ENCODE results near the gene LRRC61.

Gene LRRC61

DNA sequence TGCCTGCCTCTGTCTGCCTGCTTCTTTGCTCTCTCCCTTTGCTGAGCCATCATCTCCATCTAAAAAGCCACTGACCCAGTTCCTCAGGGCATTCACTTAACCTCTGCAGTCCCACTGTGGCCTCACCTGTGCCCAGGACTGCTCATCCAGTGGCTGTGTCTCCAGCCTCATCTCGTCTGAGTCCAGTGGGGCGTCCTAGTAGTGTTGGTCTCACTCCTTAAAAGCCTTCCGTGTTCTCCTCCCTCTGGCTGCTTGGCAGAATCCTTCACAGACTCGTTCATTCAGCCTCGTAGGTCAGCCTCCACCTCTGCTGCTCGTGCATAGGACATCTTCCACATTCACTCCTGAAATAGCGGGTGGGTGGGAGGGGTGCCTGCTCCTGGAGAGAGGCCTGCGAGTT lies 11.0 kb downstream of the LRRC61 start:
- TF ChIP-seq TAF1 (IDR thresholded peaks at IDR 0.05; ENCODE audit: low read depth) (no peak), MAX (IDR thresholded peaks at IDR 0.05) (no peak), ZBTB7A (IDR thresholded peaks at IDR 0.05; ENCODE audit: low read depth) (no peak), YY1 (IDR thresholded peaks at IDR 0.05; ENCODE audit: low read depth) (no peak), CREB1 (IDR thresholded peaks at IDR 0.05; ENCODE audit: low read depth) (no peak), REST (IDR thresholded peaks at IDR 0.05; ENCODE audit: low read depth) (no peak), CEBPB (IDR thresholded peaks at IDR 0.05) (no peak), TCF12 (IDR thresholded peaks at IDR 0.05; ENCODE audit: low read depth) (no peak)

DNA sequence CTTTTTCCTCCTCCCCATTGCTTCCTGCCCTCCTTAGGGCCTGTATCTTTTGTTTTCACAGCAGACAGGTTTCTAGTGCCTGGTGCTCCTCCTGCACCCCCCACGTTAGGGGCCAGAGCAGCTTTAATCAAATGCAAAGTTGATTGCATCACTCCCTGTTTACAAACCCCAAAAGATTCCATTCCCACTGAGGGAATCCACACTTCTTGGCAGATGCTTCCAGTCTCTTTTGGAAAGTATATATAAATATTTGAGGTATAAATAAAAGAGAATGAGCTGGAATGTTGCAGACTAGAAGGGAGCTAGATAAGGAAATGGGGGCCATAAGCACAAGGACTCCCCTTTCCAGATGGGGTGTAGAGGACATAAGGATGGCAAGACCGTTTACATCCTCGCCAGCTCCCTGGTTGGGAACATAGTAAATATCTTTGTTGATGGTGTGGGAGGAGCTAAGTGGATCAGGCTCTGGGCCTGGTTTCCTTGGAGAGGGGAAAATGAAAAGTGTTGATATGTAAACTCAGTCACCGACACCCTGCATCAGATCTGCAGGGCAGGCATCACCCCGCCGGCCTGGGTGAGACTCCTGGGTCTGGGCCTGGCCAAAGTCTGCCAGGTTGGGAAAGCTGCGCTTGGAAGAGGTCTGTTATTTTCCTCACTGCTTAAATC lies 12.1 kb downstream of the LRRC61 start:
- TF ChIP-seq CEBPB (IDR thresholded peaks at IDR 0.05) (no peak), NFIC (IDR thresholded peaks at IDR 0.05) (no peak), YY1 (IDR thresholded peaks at IDR 0.05; ENCODE audit: low read depth) (no peak), TAF1 (IDR thresholded peaks at IDR 0.05; ENCODE audit: low read depth) (no peak), MAX (IDR thresholded peaks at IDR 0.05) (no peak), CREB1 (IDR thresholded peaks at IDR 0.05; ENCODE audit: low read depth) (no peak), REST (IDR thresholded peaks at IDR 0.05; ENCODE audit: low read depth) (no peak), EGR1 (IDR thresholded peaks at IDR 0.05) (no peak), FOXM1 (IDR thresholded peaks at IDR 0.05; ENCODE audit: borderline replicate concordance, low read depth) (no peak), ZBTB7A (IDR thresholded peaks at IDR 0.05; ENCODE audit: low read depth) (no peak), TCF12 (IDR thresholded peaks at IDR 0.05; ENCODE audit: low read depth) (no peak), RAD21 (IDR thresholded peaks at IDR 0.05; ENCODE audit: low read depth) (no peak), TEAD4 (IDR thresholded peaks at IDR 0.05) (no peak)
- TF ChIP-seq, protein P1, sequence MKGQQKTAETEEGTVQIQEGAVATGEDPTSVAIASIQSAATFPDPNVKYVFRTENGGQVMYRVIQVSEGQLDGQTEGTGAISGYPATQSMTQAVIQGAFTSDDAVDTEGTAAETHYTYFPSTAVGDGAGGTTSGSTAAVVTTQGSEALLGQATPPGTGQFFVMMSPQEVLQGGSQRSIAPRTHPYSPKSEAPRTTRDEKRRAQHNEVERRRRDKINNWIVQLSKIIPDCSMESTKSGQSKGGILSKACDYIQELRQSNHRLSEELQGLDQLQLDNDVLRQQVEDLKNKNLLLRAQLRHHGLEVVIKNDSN (IDR thresholded peaks at IDR 0.05): no peak

DNA sequence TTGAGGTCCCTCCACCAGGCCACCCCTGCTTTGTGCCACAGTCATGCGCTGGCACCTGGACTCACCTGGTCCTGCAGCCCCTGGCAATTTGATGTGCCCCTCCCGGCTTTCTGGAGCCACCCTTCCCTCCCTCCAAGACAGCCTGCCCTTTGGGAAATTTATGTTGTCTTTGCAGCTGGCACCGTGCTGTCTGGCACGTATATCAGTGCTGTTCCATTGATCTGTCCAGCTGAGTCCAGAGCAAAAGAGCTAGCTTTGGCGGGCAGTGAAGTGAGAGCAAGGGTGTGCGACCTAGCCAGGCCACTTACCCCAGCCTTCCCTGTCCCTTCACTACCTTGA lies 12.6 kb downstream of the LRRC61 start:
- TF ChIP-seq, protein P1 (IDR thresholded peaks at IDR 0.05): no peak
- no peak for TF ChIP-seq YY1 (IDR thresholded peaks at IDR 0.05; ENCODE audit: low read depth)

DNA sequence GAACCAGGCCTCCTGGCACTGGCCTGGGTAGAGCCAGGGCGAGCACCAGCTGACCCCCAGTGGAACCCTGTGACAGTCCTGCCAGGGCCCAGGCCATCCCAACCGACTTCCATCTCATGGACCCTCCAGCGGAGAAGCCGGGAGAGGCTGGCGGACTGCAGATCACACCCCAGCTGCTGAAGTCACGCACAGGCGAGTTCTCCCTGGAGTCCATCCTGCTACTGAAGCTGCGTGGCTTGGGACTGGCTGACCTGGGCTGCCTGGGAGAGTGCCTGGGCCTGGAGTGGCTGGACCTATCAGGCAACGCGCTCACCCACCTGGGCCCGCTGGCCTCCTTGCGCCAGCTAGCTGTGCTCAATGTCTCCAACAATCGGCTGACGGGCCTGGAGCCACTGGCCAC lies 13.6 kb downstream of the LRRC61 start:
- no peak for TF ChIP-seq TEAD4 (IDR thresholded peaks at IDR 0.05)
- TF ChIP-seq YY1 (IDR thresholded peaks at IDR 0.05; ENCODE audit: low read depth): no peak
- no peak for TF ChIP-seq TAF1 (IDR thresholded peaks at IDR 0.05; ENCODE audit: low read depth)
- no peak for TF ChIP-seq EP300 (IDR thresholded peaks at IDR 0.05; ENCODE audit: borderline replicate concordance)
- no peak for TF ChIP-seq RAD21 (IDR thresholded peaks at IDR 0.05; ENCODE audit: low read depth)
- no peak for TF ChIP-seq CREB1 (IDR thresholded peaks at IDR 0.05; ENCODE audit: low read depth)
- TF ChIP-seq NFIC (IDR thresholded peaks at IDR 0.05): no peak
- TF ChIP-seq FOXM1 (IDR thresholded peaks at IDR 0.05; ENCODE audit: borderline replicate concordance, low read depth): no peak
- no peak for TF ChIP-seq REST (IDR thresholded peaks at IDR 0.05; ENCODE audit: low read depth)

DNA sequence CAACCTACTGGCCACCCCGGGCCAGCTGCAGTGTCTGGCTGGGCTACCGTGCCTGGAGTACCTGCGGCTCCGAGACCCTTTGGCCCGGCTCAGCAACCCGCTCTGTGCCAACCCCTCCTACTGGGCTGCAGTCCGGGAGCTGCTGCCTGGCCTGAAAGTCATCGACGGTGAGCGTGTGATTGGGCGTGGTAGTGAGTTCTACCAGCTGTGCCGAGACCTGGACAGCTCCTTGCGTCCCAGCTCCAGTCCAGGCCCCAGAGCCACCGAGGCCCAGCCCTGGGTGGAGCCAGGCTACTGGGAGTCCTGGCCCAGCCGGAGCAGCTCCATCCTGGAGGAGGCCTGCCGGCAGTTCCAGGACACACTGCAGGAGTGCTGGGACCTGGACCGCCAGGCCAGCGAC lies 14.0 kb downstream of the LRRC61 start:
- TF ChIP-seq CREB1 (IDR thresholded peaks at IDR 0.05; ENCODE audit: low read depth) (no peak), FOXM1 (IDR thresholded peaks at IDR 0.05; ENCODE audit: borderline replicate concordance, low read depth) (no peak), TAF1 (IDR thresholded peaks at IDR 0.05; ENCODE audit: low read depth) (no peak), REST (IDR thresholded peaks at IDR 0.05; ENCODE audit: low read depth) (no peak), EGR1 (IDR thresholded peaks at IDR 0.05) (no peak), RAD21 (IDR thresholded peaks at IDR 0.05; ENCODE audit: low read depth) (no peak), YY1 (IDR thresholded peaks at IDR 0.05; ENCODE audit: low read depth) (no peak), NFIC (IDR thresholded peaks at IDR 0.05) (no peak), ZBTB7A (IDR thresholded peaks at IDR 0.05; ENCODE audit: low read depth) (no peak), CEBPB (IDR thresholded peaks at IDR 0.05) (no peak), TEAD4 (IDR thresholded peaks at IDR 0.05) (no peak), MAX (IDR thresholded peaks at IDR 0.05) (no peak), TCF12 (IDR thresholded peaks at IDR 0.05; ENCODE audit: low read depth) (no peak), EP300 (IDR thresholded peaks at IDR 0.05; ENCODE audit: borderline replicate concordance) (no peak)
- TF ChIP-seq, protein P1 (IDR thresholded peaks at IDR 0.05): no peak

Data from Ishikawa (cell line).